IPS DF 6.9 (cell line): ENCODE measurements around the gene PHF2.
"Not testable (repeated sequence)": the region's sequence is repeated elsewhere in the genome, so short reads cannot be mapped to it uniquely, and the experiment has no call there.

ENCODE experiments used
- DNase-seq: peaks from one replicate; pipeline ENCODE4 v3.0.0-alpha.2; 2013; ENCODE audit warnings: low read depth, low spot score
- H3K27ac ChIP-seq: one replicate; pipeline ENCODE4 v1.5.1; 2013; ENCODE audit warnings: low read length, control low read depth
- H3K27me3 ChIP-seq: 2 replicates; pipeline ENCODE4 v1.6.1; 2013; ENCODE audit warnings: mild to moderate bottlenecking, low read length; ENCODE audit not compliant: control insufficient read depth, insufficient read depth
- H3K36me3 ChIP-seq: 2 replicates; pipeline ENCODE4 v1.6.1; 2013; ENCODE audit warnings: low read length; ENCODE audit not compliant: control insufficient read depth, insufficient read depth
- H3K4me1 ChIP-seq: 2 replicates; pipeline ENCODE4 v1.6.1; 2013; ENCODE audit warnings: low read length; ENCODE audit not compliant: control insufficient read depth, insufficient read depth
- H3K4me3 ChIP-seq: 2 replicates; pipeline ENCODE4 v1.5.1; 2013; ENCODE audit warnings: mild to moderate bottlenecking, low read length
- H3K9me3 ChIP-seq: 2 replicates; pipeline ENCODE4 v1.6.1; 2013; ENCODE audit warnings: low read length, inconsistent platforms; ENCODE audit not compliant: control insufficient read depth, insufficient read depth
- WGBS: extraction: QIAGEN DNeasy Blood & Tissue Kit; methylation state at CpG from one replicate; pipeline ENCODE4 v1.1.7; 2013; ENCODE audit warnings: mixed read lengths, missing lambda C conversion rate; ENCODE audit not compliant: insufficient read length, insufficient coverage; 5-methylcytosine and 5-hydroxymethylcytosine counted together

The PHF2 gene

GRCh38 chr9:93665637-93666438 is 89.5 kb downstream of the PHF2 start:
- H3K4me3 ChIP-seq, result no peak overlapping the region
- no peak for DNase-seq
- no peak overlapping the region for H3K27ac ChIP-seq
- H3K36me3 ChIP-seq, result no peaks in the 10 kb centered on the region
- no peaks in the 10 kb centered on the region for H3K9me3 ChIP-seq
- no peaks in the 10 kb centered on the region for H3K27me3 ChIP-seq
- WGBS, result no CpG with 5 or more reads among the region's 27 CpGs
- H3K4me1 ChIP-seq, result no peaks in the 10 kb centered on the region; the same call in 1 of the 2 replicates

- not testable (repeated sequence) for DNase-seq, H3K27ac ChIP-seq, H3K36me3 ChIP-seq, H3K4me3 ChIP-seq, H3K4me1 ChIP-seq, H3K9me3 ChIP-seq, H3K27me3 ChIP-seq
- WGBS, result no CpG with 5 or more reads among the region's 6 CpGs
Observed at GRCh38 chr9:93666439-93666784, 90.0 kb downstream of the PHF2 start.

GRCh38 chr9:93667006-93667405 is 90.6 kb downstream of the PHF2 start:
- Histone ChIP-seq H3K27ac (no peak overlapping the region), H3K9me3 (no peaks in the 10 kb centered on the region), H3K36me3 (no peaks in the 10 kb centered on the region), H3K4me3 (no peak overlapping the region), H3K4me1 (no peaks in the 10 kb centered on the region; the same call in 1 of the 2 replicates), H3K27me3 (no peaks in the 10 kb centered on the region)
- WGBS, result no CpG with 5 or more reads among the region's 18 CpGs
- no peak for DNase-seq

GRCh38 chr9:93667627-93668026 is 91.2 kb downstream of the PHF2 start:
- Histone ChIP-seq H3K4me1 (no peaks in the 10 kb centered on the region; the same call in 1 of the 2 replicates), H3K4me3 (no peak overlapping the region), H3K27me3 (no peaks in the 10 kb centered on the region), H3K36me3 (no peaks in the 10 kb centered on the region), H3K9me3 (no peaks in the 10 kb centered on the region), H3K27ac (no peak overlapping the region)
- no CpG with 5 or more reads among the region's 4 CpGs for WGBS
- no peak for DNase-seq

- Histone ChIP-seq H3K27me3 (no peaks in the 10 kb centered on the region), H3K4me3 (no peak overlapping the region), H3K36me3 (no peaks in the 10 kb centered on the region; the same call in 1 of the 2 replicates), H3K9me3 (no peaks in the 10 kb centered on the region), H3K4me1 (no peaks in the 10 kb centered on the region; the same call in 1 of the 2 replicates), H3K27ac (no peak overlapping the region)
- no peak for DNase-seq
- WGBS, result no CpG with 5 or more reads among the region's 12 CpGs
Observed at GRCh38 chr9:93668261-93668871, 92.0 kb downstream of the PHF2 start.

- no peak overlapping the region for H3K4me3 ChIP-seq
- H3K36me3 ChIP-seq, result no peaks in the 10 kb centered on the region; the same call in 1 of the 2 replicates
- H3K27me3 ChIP-seq, result no peaks in the 10 kb centered on the region
- no CpG with 5 or more reads among the region's 15 CpGs for WGBS
- no peaks in the 10 kb centered on the region; the same call in 1 of the 2 replicates for H3K4me1 ChIP-seq
- no peak for DNase-seq
- H3K9me3 ChIP-seq, result no peaks in the 10 kb centered on the region
- H3K27ac ChIP-seq, result no peak overlapping the region
Observed at GRCh38 chr9:93669116-93669957, 93.0 kb downstream of the PHF2 start.

GRCh38 chr9:93669958-93670207 is 93.5 kb downstream of the PHF2 start:
- Histone ChIP-seq H3K4me3 (no peak overlapping the region), H3K9me3 (no peaks in the 10 kb centered on the region), H3K27ac (no peak overlapping the region), H3K27me3 (no peaks in the 10 kb centered on the region), H3K4me1 (no peaks in the 10 kb centered on the region; the same call in 1 of the 2 replicates), H3K36me3 (no peaks in the 10 kb centered on the region; the same call in 1 of the 2 replicates)
- WGBS, result no CpG with 5 or more reads among the region's 3 CpGs
- no peak for DNase-seq

GRCh38 chr9:93670208-93671019 is 94.0 kb downstream of the PHF2 start:
- Histone ChIP-seq H3K9me3 (no peaks in the 10 kb centered on the region), H3K27ac (no peak overlapping the region), H3K4me1 (no peaks in the 10 kb centered on the region; the same call in 1 of the 2 replicates), H3K27me3 (no peaks in the 10 kb centered on the region), H3K36me3 (no peaks in the 10 kb centered on the region; the same call in 1 of the 2 replicates), H3K4me3 (no peak overlapping the region)
- DNase-seq, result no peak
- WGBS, result no CpG with 5 or more reads among the region's 8 CpGs

- WGBS, result no CpG with 5 or more reads among the region's 2 CpGs
- no peak for DNase-seq
- Histone ChIP-seq H3K4me1 (no peaks in the 10 kb centered on the region; the same call in 1 of the 2 replicates), H3K27me3 (no peaks in the 10 kb centered on the region), H3K9me3 (no peaks in the 10 kb centered on the region), H3K27ac (no peak overlapping the region), H3K4me3 (no peak overlapping the region), H3K36me3 (no peaks in the 10 kb centered on the region; the same call in 1 of the 2 replicates)
Observed at GRCh38 chr9:93671020-93671338, 94.6 kb downstream of the PHF2 start.
